GM23338 (cell line): Measurements from ENCODE around the gene FOXA2. TPM values are rescaled to one million over a fixed set of nuclear protein-coding genes. Genes with fewer than 3 reads are reported as not detected.
A peak's percentile ranks its signal among the peaks of the same experiment; 100 is the strongest.

Experiments
- ATAC-seq: fragments of 200-7000 bp; cut with Tn5 transposase; 3 replicates; pipeline ENCODE4 v1.9.1; 2020
- DNase-seq: peaks from one replicate; pipeline ENCODE4 v3.0.0-alpha.2; 2015; ENCODE audit warnings: low spot score
- H2AFZ ChIP-seq: fragments of 200-600 bp; sonication (generic); 2 replicates; pipeline ENCODE4 v1.8.0; 2016; ENCODE audit warnings: antibody characterized with exemption, mild to moderate bottlenecking, moderate library complexity
- H3F3A ChIP-seq: fragments of 200-600 bp; sonication (generic); replicated peaks from 2 replicates; pipeline ENCODE4 v1.8.0; 2017; ENCODE audit warnings: antibody characterized with exemption, mixed run types, low read depth
- H3K27ac ChIP-seq: fragments of 200-600 bp; sonication (generic); 2 replicates; pipeline ENCODE4 v1.6.1; 2016; ENCODE audit warnings: low read depth
- H3K27me3 ChIP-seq: fragments of 200-600 bp; sonication (generic); 2 replicates; pipeline ENCODE4 v1.8.0; 2016; ENCODE audit warnings: mild to moderate bottlenecking, mixed run types, moderate library complexity; ENCODE audit not compliant: insufficient read depth
- H3K36me3 ChIP-seq: fragments of 200-600 bp; sonication (generic); 2 replicates; pipeline ENCODE4 v1.8.0; 2016; ENCODE audit warnings: mild to moderate bottlenecking; ENCODE audit not compliant: insufficient read depth
- H3K4me1 ChIP-seq: fragments of 200-600 bp; sonication (generic); 2 replicates; pipeline ENCODE4 v1.8.0; 2016; ENCODE audit warnings: mild to moderate bottlenecking, moderate library complexity; ENCODE audit not compliant: insufficient read depth
- H3K4me2 ChIP-seq: fragments of 200-600 bp; sonication (generic); 2 replicates; pipeline ENCODE4 v1.7.1; 2017; ENCODE audit warnings: mixed run types
- H3K4me3 ChIP-seq: fragments of 200-600 bp; sonication (generic); 2 replicates; pipeline ENCODE4 v1.6.1; 2016; ENCODE audit warnings: mixed run types
- H3K79me2 ChIP-seq: fragments of 200-600 bp; sonication (generic); replicated peaks from 2 replicates; pipeline ENCODE4 v1.8.0; 2017; ENCODE audit warnings: mild to moderate bottlenecking; ENCODE audit not compliant: insufficient read depth
- H3K9me2 ChIP-seq: fragments of 200-600 bp; sonication (generic); 2 replicates; pipeline ENCODE4 v1.8.0; 2017; ENCODE audit not compliant: insufficient read depth
- H4K20me1 ChIP-seq: fragments of 200-600 bp; sonication (generic); replicated peaks from 2 replicates; pipeline ENCODE4 v1.8.0; 2017; ENCODE audit warnings: mild to moderate bottlenecking; ENCODE audit not compliant: insufficient read depth
- H3K27ac Mint-ChIP-seq: 2 replicates; pipeline ENCODE4 v1.8.0; 2020; ENCODE audit warnings: inconsistent platforms, mild to moderate bottlenecking, moderate library complexity, mixed read lengths
- H3K27me3 Mint-ChIP-seq: 3 replicates; pipeline ENCODE4 v1.8.0; 2022; ENCODE audit warnings: low read depth, mild to moderate bottlenecking, moderate library complexity, mixed read lengths, inconsistent platforms; ENCODE audit not compliant: insufficient read depth, poor library complexity
- H3K36me3 Mint-ChIP-seq: 3 replicates; pipeline ENCODE4 v1.8.0; 2021; ENCODE audit warnings: low read depth, mild to moderate bottlenecking, inconsistent platforms, moderate library complexity, mixed read lengths
- H3K4me1 Mint-ChIP-seq: 3 replicates; pipeline ENCODE4 v1.8.0; 2020; ENCODE audit warnings: mild to moderate bottlenecking, inconsistent platforms, mixed read lengths
- H3K4me3 Mint-ChIP-seq: 3 replicates; pipeline ENCODE4 v1.8.0; 2021; ENCODE audit warnings: moderate library complexity, mild to moderate bottlenecking, inconsistent platforms, mixed read lengths
- H3K9me3 Mint-ChIP-seq: 3 replicates; pipeline ENCODE4 v1.8.0; 2020; ENCODE audit warnings: moderate library complexity, mild to moderate bottlenecking, inconsistent platforms, mixed read lengths
- CREB1 ChIP-seq: fragments of 250-450 bp; sonication (Bioruptor Pico); IDR thresholded peaks from 2 replicates; pipeline ENCODE4 v1.5.0; 2020; ENCODE audit warnings: low read depth, mild to moderate bottlenecking, moderate library complexity
- EZH2 ChIP-seq: fragments of 200-600 bp; sonication (generic); IDR thresholded peaks from one replicate; pipeline ENCODE4 v1.8.0; 2017; ENCODE audit warnings: antibody characterized with exemption, mild to moderate bottlenecking, low read depth; ENCODE audit not compliant: unreplicated experiment
- JUNB ChIP-seq: IDR thresholded peaks from one replicate; pipeline ENCODE4 v1.6.1; 2016; ENCODE audit warnings: antibody characterized with exemption; ENCODE audit not compliant: unreplicated experiment
- NANOG ChIP-seq: IDR thresholded peaks from 2 replicates; pipeline ENCODE4 v1.6.1; 2016; ENCODE audit warnings: antibody characterized with exemption, borderline replicate concordance
- POLR2AphosphoS5 ChIP-seq: IDR thresholded peaks from 2 replicates; pipeline ENCODE4 v1.6.1; 2016; ENCODE audit warnings: antibody characterized with exemption, low read depth
- ZNF114 ChIP-seq: fragments of 250-450 bp; sonication (Bioruptor Pico); IDR thresholded peaks from 2 replicates; pipeline ENCODE4 v1.5.0; 2020; ENCODE audit warnings: mild to moderate bottlenecking, moderate library complexity
- ZNF331 ChIP-seq: fragments of 250-450 bp; sonication (Bioruptor Pico); IDR thresholded peaks from 2 replicates; pipeline ENCODE4 v1.5.0; 2020; ENCODE audit warnings: low read depth, mild to moderate bottlenecking, moderate library complexity
- polyA plus RNA-seq: library from polyadenylated mRNA; unstranded; fragments of >200 nt; fragmentation: Nextera tagmentation; extraction: Ambion mirVana; gene quantifications from 2 replicates; pipeline ENCODE4 v1.2.1, GENCODE V29; 2016
- total RNA-seq: library from RNA; depleted of rRNA; stranded (reverse); fragments of >200 nt; shearing (Covaris generic); gene quantifications from 2 replicates; pipeline ENCODE4 v1.2.3, GENCODE V29; 2014
- TF ChIP-seq, protein P1 (sequence below), 2 experiments: fragments of 200-600 bp in 1 of 2; sonication (generic) in 1 of 2; conservative IDR thresholded peaks; 2 replicates each; pipeline versions ENCODE4 v1.5.1 to v1.6.1; 2016 to 2017; ENCODE audit warnings: antibody characterized with exemption in 2 of 2, low read depth in 2 of 2, mild to moderate bottlenecking in 2 of 2, moderate library complexity in 1 of 2
- TF ChIP-seq, protein P2 (sequence below): IDR thresholded peaks from 2 replicates; pipeline ENCODE4 v1.6.1; 2016; ENCODE audit warnings: antibody characterized with exemption

FOXA2 gene
- total and polyA plus RNA-seq, 2 experiments from 2014 or later: not detected

DNA sequence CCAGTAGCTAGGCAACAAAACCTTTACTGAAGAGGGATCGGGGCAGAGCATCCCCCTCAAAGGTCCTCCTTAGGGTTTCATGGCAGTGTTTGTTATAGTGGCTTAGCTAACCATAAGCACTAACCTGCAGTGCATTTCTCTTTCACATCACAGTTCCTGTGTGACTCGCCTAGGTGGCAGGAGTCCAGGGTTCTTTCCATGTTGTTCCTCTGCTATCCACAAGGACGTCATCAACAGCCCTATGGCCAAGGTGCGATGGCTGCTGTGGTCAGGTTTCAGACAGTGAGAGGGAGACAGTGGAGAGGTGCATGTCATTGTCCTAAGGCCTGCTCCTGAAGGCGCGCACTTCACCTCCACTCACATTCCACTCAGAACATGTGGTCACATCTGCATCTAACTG is 38.8 kb upstream of the FOXA2 start:
- ATAC-seq: peak; percentile 50
- Histone ChIP-seq H3K27me3 (peaks cover 45% of the 10 kb centered on the region), H3K4me1 (peaks cover 23% of the 10 kb centered on the region), H3K4me2 (no peak overlapping the region), H3K79me2 (no peaks in the 10 kb centered on the region), H3F3A (peaks cover 10% of the 10 kb centered on the region; the same call in 1 of the 2 replicates), H3K27ac (no peak overlapping the region), H3K9me2 (peaks cover 5% of the 10 kb centered on the region; the same call in 1 of the 2 replicates), H4K20me1 (no peaks in the 10 kb centered on the region), H2AFZ (no peak overlapping the region), H3K4me3 (no peak overlapping the region), H3K36me3 (no peaks in the 10 kb centered on the region)
- TF ChIP-seq POLR2AphosphoS5 (no peak), EZH2 (no peak)
- TF ChIP-seq, protein P1, sequence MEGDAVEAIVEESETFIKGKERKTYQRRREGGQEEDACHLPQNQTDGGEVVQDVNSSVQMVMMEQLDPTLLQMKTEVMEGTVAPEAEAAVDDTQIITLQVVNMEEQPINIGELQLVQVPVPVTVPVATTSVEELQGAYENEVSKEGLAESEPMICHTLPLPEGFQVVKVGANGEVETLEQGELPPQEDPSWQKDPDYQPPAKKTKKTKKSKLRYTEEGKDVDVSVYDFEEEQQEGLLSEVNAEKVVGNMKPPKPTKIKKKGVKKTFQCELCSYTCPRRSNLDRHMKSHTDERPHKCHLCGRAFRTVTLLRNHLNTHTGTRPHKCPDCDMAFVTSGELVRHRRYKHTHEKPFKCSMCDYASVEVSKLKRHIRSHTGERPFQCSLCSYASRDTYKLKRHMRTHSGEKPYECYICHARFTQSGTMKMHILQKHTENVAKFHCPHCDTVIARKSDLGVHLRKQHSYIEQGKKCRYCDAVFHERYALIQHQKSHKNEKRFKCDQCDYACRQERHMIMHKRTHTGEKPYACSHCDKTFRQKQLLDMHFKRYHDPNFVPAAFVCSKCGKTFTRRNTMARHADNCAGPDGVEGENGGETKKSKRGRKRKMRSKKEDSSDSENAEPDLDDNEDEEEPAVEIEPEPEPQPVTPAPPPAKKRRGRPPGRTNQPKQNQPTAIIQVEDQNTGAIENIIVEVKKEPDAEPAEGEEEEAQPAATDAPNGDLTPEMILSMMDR (conservative IDR thresholded peaks at IDR 0.05; ENCODE audit: low read depth in 2 of 2): peak; percentile 3 to 38; a peak in 1 of 4 replicates
- H3K36me3 Mint-ChIP-seq: no peaks in the 10 kb centered on the region
- no peak overlapping the region for H3K4me3 Mint-ChIP-seq
- H3K27me3 Mint-ChIP-seq: peaks cover 11% of the 10 kb centered on the region
- no peak overlapping the region for H3K27ac Mint-ChIP-seq
- H3K4me1 Mint-ChIP-seq: peaks cover 21% of the 10 kb centered on the region
- DNase-seq: peak; percentile 38
- H3K9me3 Mint-ChIP-seq: no peaks in the 10 kb centered on the region

DNA sequence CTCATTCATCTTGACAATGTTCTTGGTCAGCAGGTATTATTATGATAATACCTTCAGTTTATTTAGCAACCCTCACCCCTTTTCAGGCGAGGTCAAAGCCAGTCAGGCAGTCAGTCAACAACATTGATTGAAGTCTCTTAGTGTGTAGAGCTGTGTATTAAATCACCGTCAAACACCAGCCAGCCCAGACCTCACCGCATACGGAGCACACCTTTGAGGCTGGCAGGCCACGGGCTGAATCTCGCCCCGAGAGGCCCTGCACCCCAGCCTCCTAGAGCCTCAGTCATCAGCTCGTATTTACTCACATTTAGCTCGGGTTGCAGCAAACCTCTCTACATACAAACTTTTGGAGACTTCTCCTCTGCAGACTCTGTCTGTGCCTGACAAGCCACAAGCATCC is 36.0 kb upstream of the FOXA2 start:
- Histone ChIP-seq H3K4me2 (peak overlapping the region; percentile 56), H3K27ac (no peak overlapping the region), H3K36me3 (no peaks in the 10 kb centered on the region), H3K27me3 (peaks cover 52% of the 10 kb centered on the region), H3K9me2 (peaks cover 5% of the 10 kb centered on the region; the same call in 1 of the 2 replicates), H3K4me3 (peak overlapping the region; percentile 28; the same call in 1 of the 2 replicates), H3K4me1 (peaks cover 23% of the 10 kb centered on the region), H3K79me2 (no peaks in the 10 kb centered on the region), H3F3A (peaks cover 10% of the 10 kb centered on the region; the same call in 1 of the 2 replicates), H4K20me1 (no peaks in the 10 kb centered on the region), H2AFZ (no peak overlapping the region)
- DNase-seq (peak; percentile 32), ATAC-seq (peak; percentile 84)
- no peak overlapping the region for H3K27ac Mint-ChIP-seq
- H3K9me3 Mint-ChIP-seq: no peaks in the 10 kb centered on the region
- peaks cover 23% of the 10 kb centered on the region for H3K4me1 Mint-ChIP-seq
- H3K4me3 Mint-ChIP-seq: peak overlapping the region; percentile 10; the same call in 2 of the 3 replicates
- no peaks in the 10 kb centered on the region for H3K36me3 Mint-ChIP-seq
- TF ChIP-seq ZNF114 (CRISPR knock-in tag) (no peak), NANOG (peak; percentile 56; the same call in 1 of the 2 replicates)
- H3K27me3 Mint-ChIP-seq: peaks cover 8% of the 10 kb centered on the region

DNA sequence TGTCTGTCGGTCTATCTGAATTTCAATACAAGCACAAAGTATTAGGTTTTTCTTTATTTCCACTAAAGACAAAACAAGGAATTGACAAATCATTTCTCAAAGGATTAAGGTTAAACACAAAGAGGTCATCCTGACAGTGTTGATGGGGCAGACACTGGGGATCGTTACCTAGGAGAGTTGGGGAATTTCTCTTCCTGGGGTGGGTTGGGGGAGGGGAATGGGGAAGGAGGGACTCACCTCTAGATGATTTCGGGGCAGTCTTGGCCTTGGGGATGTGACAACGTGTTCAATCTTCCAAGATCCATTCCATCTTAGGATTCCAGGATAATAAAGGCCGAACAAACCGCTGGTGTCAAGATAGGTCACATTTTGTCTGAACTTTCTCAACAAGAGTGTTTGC is 35.4 kb upstream of the FOXA2 start:
- H3K27ac Mint-ChIP-seq: no peak overlapping the region
- peak overlapping the region; percentile 56 for H3K4me2 ChIP-seq
- H3K36me3 ChIP-seq: no peaks in the 10 kb centered on the region
- H3K4me3 ChIP-seq: peak overlapping the region; percentile 28; the same call in 1 of the 2 replicates
- H3K27me3 Mint-ChIP-seq: peaks cover 8% of the 10 kb centered on the region
- H3K27me3 ChIP-seq: peaks cover 52% of the 10 kb centered on the region
- peaks cover 23% of the 10 kb centered on the region for H3K4me1 ChIP-seq
- peak overlapping the region; percentile 31; the same call in 1 of the 3 replicates for H3K4me3 Mint-ChIP-seq
- peaks cover 23% of the 10 kb centered on the region for H3K4me1 Mint-ChIP-seq
- H3K79me2 ChIP-seq: no peaks in the 10 kb centered on the region
- H3K9me2 ChIP-seq: peaks cover 5% of the 10 kb centered on the region; the same call in 1 of the 2 replicates
- H3K36me3 Mint-ChIP-seq: no peaks in the 10 kb centered on the region
- peaks cover 10% of the 10 kb centered on the region; the same call in 1 of the 2 replicates for H3F3A ChIP-seq
- H4K20me1 ChIP-seq: no peaks in the 10 kb centered on the region
- TF ChIP-seq JUNB (no peak), CREB1 (CRISPR knock-in tag) (no peak), ZNF331 (CRISPR knock-in tag) (no peak), ZNF114 (CRISPR knock-in tag) (no peak), EZH2 (no peak)
- TF ChIP-seq, protein P2, sequence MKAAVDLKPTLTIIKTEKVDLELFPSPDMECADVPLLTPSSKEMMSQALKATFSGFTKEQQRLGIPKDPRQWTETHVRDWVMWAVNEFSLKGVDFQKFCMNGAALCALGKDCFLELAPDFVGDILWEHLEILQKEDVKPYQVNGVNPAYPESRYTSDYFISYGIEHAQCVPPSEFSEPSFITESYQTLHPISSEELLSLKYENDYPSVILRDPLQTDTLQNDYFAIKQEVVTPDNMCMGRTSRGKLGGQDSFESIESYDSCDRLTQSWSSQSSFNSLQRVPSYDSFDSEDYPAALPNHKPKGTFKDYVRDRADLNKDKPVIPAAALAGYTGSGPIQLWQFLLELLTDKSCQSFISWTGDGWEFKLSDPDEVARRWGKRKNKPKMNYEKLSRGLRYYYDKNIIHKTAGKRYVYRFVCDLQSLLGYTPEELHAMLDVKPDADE: no peak
- H2AFZ ChIP-seq: no peak overlapping the region
- DNase-seq: peak; percentile 46
- ATAC-seq: peak; percentile 67
- no peak overlapping the region for H3K27ac ChIP-seq
- no peaks in the 10 kb centered on the region for H3K9me3 Mint-ChIP-seq
